GM23338 (cell line): ENCODE measurements around the gene CDC25C.

Source experiments
- CREB1 ChIP-seq: fragments of 250-450 bp; sonication (Bioruptor Pico); IDR thresholded peaks from 2 replicates; pipeline ENCODE4 v1.5.0; 2020; ENCODE audit warnings: low read depth, mild to moderate bottlenecking, moderate library complexity
- EZH2 ChIP-seq: fragments of 200-600 bp; sonication (generic); IDR thresholded peaks from one replicate; pipeline ENCODE4 v1.8.0; 2017; ENCODE audit warnings: antibody characterized with exemption, mild to moderate bottlenecking, low read depth; ENCODE audit not compliant: unreplicated experiment
- EZH2phosphoT487 ChIP-seq: fragments of 200-600 bp; sonication (generic); IDR thresholded peaks from one replicate; pipeline ENCODE4 v1.8.1; 2018; ENCODE audit warnings: antibody characterized with exemption; ENCODE audit not compliant: unreplicated experiment
- JUNB ChIP-seq: IDR thresholded peaks from one replicate; pipeline ENCODE4 v1.6.1; 2016; ENCODE audit warnings: antibody characterized with exemption; ENCODE audit not compliant: unreplicated experiment
- NANOG ChIP-seq: IDR thresholded peaks from 2 replicates; pipeline ENCODE4 v1.6.1; 2016; ENCODE audit warnings: antibody characterized with exemption, borderline replicate concordance
- POLR2AphosphoS5 ChIP-seq: IDR thresholded peaks from 2 replicates; pipeline ENCODE4 v1.6.1; 2016; ENCODE audit warnings: antibody characterized with exemption, low read depth
- STAT1 ChIP-seq: IDR thresholded peaks from one replicate; pipeline ENCODE4 v1.6.1; 2016; ENCODE audit warnings: antibody characterized with exemption; ENCODE audit not compliant: unreplicated experiment
- ZNF331 ChIP-seq: fragments of 250-450 bp; sonication (Bioruptor Pico); IDR thresholded peaks from 2 replicates; pipeline ENCODE4 v1.5.0; 2020; ENCODE audit warnings: low read depth, mild to moderate bottlenecking, moderate library complexity
- TF ChIP-seq, protein P1 (sequence below), 2 experiments: fragments of 200-600 bp in 1 of 2; sonication (generic) in 1 of 2; conservative IDR thresholded peaks; 2 replicates each; pipeline versions ENCODE4 v1.5.1 to v1.6.1; 2016 to 2017; ENCODE audit warnings: antibody characterized with exemption in 2 of 2, low read depth in 2 of 2, mild to moderate bottlenecking in 2 of 2, moderate library complexity in 1 of 2
- TF ChIP-seq, protein P2 (sequence below): IDR thresholded peaks from one replicate; pipeline ENCODE4 v1.6.1; 2018; ENCODE audit warnings: antibody characterized with exemption; ENCODE audit not compliant: unreplicated experiment
- TF ChIP-seq, protein P3 (sequence below): IDR thresholded peaks from 2 replicates; pipeline ENCODE4 v1.6.1; 2016; ENCODE audit warnings: antibody characterized with exemption
- TF ChIP-seq, protein P4 (sequence below): fragments of 250-450 bp; sonication (Bioruptor Pico); IDR thresholded peaks from 2 replicates; pipeline ENCODE4 v1.5.0; 2020; ENCODE audit warnings: mild to moderate bottlenecking, moderate library complexity

DNA sequence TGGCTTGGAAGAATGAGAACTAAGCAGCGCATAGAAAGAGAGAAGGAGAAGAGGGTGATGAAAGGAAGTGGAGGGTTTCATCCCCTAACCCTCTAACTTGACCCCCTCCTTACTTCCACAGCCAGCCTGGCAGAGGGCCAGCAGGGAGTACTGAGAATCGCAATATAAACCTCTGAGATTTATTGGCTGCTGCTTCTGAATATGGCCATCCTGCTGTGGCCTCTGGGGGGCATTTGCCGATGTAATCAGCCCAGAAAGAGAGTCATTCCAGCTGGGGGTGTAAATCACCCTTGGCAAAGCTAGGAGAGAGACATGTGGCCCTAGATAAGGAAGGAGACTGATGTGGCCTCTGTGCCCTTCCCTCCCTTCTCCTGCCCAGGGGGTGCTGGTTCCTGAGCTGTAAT lies 56.2 kb downstream of the CDC25C start:
- TF ChIP-seq CREB1 (CRISPR knock-in tag) (no peak), POLR2AphosphoS5 (no peak), EZH2 (no peak), EZH2phosphoT487 (no peak), STAT1 (no peak), JUNB (no peak), NANOG (no peak), ZNF331 (CRISPR knock-in tag) (no peak)
- TF ChIP-seq, protein P1, sequence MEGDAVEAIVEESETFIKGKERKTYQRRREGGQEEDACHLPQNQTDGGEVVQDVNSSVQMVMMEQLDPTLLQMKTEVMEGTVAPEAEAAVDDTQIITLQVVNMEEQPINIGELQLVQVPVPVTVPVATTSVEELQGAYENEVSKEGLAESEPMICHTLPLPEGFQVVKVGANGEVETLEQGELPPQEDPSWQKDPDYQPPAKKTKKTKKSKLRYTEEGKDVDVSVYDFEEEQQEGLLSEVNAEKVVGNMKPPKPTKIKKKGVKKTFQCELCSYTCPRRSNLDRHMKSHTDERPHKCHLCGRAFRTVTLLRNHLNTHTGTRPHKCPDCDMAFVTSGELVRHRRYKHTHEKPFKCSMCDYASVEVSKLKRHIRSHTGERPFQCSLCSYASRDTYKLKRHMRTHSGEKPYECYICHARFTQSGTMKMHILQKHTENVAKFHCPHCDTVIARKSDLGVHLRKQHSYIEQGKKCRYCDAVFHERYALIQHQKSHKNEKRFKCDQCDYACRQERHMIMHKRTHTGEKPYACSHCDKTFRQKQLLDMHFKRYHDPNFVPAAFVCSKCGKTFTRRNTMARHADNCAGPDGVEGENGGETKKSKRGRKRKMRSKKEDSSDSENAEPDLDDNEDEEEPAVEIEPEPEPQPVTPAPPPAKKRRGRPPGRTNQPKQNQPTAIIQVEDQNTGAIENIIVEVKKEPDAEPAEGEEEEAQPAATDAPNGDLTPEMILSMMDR (conservative IDR thresholded peaks at IDR 0.05; ENCODE audit: low read depth in 2 of 2): no peak
- TF ChIP-seq, protein P2, sequence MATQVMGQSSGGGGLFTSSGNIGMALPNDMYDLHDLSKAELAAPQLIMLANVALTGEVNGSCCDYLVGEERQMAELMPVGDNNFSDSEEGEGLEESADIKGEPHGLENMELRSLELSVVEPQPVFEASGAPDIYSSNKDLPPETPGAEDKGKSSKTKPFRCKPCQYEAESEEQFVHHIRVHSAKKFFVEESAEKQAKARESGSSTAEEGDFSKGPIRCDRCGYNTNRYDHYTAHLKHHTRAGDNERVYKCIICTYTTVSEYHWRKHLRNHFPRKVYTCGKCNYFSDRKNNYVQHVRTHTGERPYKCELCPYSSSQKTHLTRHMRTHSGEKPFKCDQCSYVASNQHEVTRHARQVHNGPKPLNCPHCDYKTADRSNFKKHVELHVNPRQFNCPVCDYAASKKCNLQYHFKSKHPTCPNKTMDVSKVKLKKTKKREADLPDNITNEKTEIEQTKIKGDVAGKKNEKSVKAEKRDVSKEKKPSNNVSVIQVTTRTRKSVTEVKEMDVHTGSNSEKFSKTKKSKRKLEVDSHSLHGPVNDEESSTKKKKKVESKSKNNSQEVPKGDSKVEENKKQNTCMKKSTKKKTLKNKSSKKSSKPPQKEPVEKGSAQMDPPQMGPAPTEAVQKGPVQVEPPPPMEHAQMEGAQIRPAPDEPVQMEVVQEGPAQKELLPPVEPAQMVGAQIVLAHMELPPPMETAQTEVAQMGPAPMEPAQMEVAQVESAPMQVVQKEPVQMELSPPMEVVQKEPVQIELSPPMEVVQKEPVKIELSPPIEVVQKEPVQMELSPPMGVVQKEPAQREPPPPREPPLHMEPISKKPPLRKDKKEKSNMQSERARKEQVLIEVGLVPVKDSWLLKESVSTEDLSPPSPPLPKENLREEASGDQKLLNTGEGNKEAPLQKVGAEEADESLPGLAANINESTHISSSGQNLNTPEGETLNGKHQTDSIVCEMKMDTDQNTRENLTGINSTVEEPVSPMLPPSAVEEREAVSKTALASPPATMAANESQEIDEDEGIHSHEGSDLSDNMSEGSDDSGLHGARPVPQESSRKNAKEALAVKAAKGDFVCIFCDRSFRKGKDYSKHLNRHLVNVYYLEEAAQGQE: no peak
- TF ChIP-seq, protein P3, sequence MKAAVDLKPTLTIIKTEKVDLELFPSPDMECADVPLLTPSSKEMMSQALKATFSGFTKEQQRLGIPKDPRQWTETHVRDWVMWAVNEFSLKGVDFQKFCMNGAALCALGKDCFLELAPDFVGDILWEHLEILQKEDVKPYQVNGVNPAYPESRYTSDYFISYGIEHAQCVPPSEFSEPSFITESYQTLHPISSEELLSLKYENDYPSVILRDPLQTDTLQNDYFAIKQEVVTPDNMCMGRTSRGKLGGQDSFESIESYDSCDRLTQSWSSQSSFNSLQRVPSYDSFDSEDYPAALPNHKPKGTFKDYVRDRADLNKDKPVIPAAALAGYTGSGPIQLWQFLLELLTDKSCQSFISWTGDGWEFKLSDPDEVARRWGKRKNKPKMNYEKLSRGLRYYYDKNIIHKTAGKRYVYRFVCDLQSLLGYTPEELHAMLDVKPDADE: no peak
- TF ChIP-seq, protein P4, sequence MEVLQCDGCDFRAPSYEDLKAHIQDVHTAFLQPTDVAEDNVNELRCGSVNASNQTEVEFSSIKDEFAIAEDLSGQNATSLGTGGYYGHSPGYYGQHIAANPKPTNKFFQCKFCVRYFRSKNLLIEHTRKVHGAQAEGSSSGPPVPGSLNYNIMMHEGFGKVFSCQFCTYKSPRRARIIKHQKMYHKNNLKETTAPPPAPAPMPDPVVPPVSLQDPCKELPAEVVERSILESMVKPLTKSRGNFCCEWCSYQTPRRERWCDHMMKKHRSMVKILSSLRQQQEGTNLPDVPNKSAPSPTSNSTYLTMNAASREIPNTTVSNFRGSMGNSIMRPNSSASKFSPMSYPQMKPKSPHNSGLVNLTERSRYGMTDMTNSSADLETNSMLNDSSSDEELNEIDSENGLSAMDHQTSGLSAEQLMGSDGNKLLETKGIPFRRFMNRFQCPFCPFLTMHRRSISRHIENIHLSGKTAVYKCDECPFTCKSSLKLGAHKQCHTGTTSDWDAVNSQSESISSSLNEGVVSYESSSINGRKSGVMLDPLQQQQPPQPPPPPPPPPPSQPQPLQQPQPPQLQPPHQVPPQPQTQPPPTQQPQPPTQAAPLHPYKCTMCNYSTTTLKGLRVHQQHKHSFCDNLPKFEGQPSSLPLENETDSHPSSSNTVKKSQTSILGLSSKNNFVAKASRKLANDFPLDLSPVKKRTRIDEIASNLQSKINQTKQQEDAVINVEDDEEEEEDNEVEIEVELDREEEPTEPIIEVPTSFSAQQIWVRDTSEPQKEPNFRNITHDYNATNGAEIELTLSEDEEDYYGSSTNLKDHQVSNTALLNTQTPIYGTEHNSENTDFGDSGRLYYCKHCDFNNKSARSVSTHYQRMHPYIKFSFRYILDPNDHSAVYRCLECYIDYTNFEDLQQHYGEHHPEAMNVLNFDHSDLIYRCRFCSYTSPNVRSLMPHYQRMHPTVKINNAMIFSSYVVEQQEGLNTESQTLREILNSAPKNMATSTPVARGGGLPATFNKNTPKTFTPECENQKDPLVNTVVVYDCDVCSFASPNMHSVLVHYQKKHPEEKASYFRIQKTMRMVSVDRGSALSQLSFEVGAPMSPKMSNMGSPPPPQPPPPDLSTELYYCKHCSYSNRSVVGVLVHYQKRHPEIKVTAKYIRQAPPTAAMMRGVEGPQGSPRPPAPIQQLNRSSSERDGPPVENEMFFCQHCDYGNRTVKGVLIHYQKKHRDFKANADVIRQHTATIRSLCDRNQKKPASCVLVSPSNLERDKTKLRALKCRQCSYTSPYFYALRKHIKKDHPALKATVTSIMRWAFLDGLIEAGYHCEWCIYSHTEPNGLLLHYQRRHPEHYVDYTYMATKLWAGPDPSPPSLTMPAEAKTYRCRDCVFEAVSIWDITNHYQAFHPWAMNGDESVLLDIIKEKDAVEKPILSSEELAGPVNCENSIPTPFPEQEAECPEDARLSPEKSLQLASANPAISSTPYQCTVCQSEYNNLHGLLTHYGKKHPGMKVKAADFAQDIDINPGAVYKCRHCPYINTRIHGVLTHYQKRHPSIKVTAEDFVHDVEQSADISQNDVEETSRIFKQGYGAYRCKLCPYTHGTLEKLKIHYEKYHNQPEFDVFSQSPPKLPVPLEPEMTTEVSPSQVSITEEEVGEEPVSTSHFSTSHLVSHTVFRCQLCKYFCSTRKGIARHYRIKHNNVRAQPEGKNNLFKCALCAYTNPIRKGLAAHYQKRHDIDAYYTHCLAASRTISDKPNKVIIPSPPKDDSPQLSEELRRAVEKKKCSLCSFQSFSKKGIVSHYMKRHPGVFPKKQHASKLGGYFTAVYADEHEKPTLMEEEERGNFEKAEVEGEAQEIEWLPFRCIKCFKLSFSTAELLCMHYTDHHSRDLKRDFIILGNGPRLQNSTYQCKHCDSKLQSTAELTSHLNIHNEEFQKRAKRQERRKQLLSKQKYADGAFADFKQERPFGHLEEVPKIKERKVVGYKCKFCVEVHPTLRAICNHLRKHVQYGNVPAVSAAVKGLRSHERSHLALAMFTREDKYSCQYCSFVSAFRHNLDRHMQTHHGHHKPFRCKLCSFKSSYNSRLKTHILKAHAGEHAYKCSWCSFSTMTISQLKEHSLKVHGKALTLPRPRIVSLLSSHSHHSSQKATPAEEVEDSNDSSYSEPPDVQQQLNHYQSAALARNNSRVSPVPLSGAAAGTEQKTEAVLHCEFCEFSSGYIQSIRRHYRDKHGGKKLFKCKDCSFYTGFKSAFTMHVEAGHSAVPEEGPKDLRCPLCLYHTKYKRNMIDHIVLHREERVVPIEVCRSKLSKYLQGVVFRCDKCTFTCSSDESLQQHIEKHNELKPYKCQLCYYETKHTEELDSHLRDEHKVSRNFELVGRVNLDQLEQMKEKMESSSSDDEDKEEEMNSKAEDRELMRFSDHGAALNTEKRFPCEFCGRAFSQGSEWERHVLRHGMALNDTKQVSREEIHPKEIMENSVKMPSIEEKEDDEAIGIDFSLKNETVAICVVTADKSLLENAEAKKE (CRISPR knock-in tag): no peak
